NCI-H2171 treated with DMSO at 0.1 percent for 48 hours (cell line): ENCODE results near the gene EPHA8.

Experiments
- DNase-seq: peaks from one replicate; lab custom pipeline; 2025; lab: John Stamatoyannopoulos, UW

The EPHA8 gene

GRCh38 chr1:22536506-22536905 is 26.8 kb upstream of the EPHA8 start:
- no peak for DNase-seq

- DNase-seq: no peak
Measured at GRCh38 chr1:22537441-22538139, 25.7 kb upstream of the EPHA8 start.

DNA sequence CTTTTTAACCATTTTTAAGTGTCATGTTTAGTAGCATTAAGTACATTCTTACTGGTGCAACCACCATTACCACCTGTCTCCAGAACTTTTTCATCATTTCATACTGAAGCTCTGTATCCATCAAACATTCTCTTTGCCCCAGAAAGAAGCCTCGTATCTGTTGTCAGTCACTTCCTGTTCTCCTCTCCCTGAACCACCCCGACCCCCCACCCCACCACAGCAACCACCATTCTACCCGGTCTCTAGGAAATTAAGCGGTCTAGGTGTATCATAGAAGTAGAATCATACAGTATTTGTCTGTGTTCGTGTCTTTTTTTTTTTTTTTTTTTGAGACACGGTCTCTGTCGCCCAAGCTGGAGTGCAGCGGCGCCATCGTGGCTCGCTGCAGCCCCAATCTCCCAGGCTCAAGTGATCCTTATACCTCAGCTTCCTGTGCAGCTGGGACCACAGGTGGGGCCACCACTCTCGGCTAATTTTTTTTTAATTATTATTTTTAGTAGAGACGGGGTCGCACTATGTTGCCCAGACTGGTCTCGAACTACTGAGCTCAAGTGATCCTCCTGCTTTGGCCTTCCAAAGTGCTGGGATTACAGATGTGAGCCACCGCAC is 23.7 kb upstream of the EPHA8 start:
- no peak for DNase-seq

DNA sequence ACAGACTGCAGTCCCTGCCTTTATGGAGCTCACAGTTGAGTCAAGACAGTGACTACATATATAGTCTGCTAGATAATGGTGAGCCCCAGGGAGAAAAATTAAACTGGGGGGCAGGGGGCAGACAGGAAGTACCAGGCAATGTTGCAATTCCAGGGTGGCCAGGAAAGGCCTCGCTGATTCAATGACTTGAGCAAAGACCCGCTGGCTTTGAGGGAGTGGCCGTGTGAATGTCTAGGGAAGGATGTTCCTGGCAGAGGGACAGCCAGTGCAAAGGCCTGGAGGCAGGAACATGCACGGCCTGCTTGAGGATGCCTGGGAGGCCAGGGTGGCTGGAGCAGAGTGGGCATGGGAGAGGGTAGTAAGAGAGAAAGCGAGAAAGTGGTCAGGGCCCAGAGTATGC is 23.0 kb upstream of the EPHA8 start:
- no peak for DNase-seq

DNA sequence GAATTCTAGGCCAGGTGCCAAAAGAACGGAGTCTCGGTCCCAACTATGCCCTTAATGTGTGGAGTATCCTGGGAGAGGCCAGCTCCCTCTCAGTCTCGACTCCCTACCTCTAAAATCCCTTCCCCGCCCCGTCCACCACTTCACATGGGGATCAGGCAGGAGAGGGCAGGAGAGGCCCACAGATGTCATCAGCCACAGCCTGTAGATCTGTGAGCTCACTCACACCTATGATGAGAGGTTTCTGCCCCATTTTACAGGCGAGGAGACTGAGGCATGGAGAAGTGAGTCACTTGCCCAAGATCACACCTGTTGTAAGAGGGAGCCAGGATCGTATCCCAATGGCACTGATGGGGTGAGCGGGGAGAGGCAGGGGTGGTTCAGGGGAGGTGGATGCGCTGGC is 20.4 kb upstream of the EPHA8 start:
- DNase-seq: no peak

GRCh38 chr1:22543679-22544078 is 19.6 kb upstream of the EPHA8 start:
- DNase-seq: no peak

DNA sequence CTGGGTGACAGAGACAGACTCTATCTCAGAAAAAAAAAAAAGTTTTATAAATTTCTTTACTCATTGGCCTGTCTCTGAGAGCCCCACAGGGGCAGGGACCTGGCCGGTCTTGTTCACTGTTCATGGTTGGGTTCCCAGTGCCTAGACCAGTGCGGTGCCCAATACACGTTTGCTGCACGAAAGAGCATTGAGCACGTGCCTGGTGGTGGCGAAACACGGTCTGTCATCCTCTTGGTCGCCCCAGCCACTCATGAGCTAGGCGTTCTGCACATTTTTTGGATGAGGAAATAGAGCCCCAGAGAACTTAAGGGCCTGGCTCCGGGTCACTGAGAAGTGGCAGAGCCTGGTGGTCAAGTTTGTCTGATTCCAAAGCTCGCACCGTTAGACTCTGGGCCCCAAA is 18.7 kb upstream of the EPHA8 start:
- no peak for DNase-seq

GRCh38 chr1:22545141-22545540 is 18.1 kb upstream of the EPHA8 start:
- DNase-seq: no peak

GRCh38 chr1:22547186-22547817 is 16.0 kb upstream of the EPHA8 start:
- no peak for DNase-seq

DNA sequence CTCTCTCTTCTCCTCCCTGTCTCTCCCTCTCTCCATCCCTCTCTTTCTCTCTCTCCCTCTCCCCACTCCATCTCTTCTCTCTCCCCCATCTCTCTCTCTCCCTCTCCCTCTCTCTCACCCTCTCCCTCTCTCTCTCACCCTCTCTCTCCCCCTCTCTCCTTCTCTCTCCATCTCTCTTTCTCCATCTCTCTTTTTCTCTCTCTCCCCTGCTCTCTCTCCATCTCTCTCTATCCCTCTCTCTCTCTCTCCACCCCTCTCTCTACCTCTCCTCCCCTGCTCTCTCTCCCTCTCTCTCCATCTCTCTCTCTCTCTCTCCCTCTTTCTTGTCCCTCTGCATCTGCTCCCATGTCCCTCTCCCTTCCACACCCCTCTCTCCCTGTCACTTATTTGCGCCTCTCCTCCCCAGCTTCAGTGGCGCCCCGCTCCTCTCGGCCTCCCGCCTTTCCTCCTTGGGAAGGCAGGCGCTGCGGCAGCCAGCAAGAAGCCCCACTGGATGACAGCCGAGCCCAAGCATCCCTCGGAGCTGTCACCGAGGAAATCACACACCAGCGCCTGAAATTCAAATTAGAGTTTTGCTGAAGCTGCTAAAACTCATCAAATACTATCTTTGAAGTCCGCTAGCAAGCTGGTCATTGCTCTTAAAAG is 15.3 kb upstream of the EPHA8 start:
- no peak for DNase-seq

GRCh38 chr1:22550021-22550420 is 13.3 kb upstream of the EPHA8 start:
- DNase-seq: no peak

- no peak for DNase-seq
Measured at GRCh38 chr1:22551591-22551990, 11.7 kb upstream of the EPHA8 start.

DNA sequence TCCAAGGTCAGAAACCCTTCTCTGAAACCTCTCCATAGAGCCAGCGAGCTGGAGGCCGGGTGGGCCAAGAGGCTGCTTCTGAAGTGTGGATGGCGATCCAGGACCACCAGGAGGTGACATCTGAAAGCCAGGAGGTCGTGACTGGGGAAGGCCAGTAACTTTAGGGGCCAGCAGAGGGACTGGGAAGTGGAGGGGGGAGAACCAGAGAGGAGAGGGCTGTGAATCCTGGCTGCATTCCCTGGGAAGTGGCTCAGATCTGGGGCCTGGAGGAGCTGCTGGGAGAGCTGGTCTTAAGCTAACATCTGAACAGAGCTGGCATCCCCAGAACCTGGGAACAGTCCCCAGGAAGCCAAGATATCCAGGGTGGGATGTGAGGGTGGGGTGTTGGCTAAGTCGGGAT is 11.3 kb upstream of the EPHA8 start:
- no peak for DNase-seq

- no peak for DNase-seq
Measured at GRCh38 chr1:22553104-22553880, 10.0 kb upstream of the EPHA8 start.

- no peak for DNase-seq
Measured at GRCh38 chr1:22553991-22554522, 9.2 kb upstream of the EPHA8 start.

DNA sequence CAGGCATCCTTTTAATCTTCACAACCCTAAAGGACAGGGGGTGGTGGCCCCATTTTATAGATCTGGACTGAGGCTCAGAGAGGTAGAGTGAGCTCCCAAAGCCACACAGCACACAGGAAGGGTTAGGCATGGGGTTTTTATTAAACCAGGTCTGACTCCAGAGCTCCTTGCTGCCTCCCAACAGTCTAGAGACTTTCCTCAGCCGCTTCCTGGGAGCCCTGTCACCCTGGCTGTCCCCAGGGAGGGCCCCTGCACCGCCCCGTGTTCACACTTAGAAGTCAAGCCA is 8.0 kb upstream of the EPHA8 start:
- DNase-seq: no peak

DNA sequence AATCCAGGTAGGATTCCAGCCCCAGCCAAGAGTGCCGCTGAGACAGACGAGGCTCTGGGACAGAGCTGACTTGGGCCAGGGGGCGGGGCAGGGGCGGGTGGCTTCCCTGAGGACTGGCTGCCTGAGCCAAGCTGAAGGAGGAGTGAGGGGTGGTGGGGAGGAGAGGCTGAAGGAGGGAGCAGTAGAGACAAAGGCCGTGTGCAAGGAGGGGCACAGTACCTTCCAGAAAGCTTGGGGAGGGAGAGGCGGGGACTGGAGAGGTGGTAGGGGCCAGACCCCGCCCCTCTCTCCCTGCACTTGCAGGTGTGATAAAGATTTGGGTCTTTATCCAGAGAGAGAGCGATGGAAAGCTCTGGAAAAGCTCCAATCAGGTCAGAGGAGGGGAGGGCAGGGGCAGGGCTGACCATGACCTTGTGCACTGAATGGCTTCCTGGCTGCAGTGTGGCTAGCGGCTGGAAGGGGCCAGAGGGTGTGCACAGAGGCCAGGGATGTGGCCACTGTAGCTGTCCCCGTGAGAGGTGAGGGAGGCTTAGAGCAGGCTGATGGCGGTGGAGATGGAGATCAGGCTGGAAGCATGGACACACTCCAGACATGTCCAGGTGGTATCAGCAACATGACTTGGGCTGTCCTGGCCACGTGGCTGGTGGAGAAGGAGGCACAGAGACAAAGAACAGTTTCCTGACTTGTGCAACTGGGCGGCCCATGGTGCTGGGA is 6.7 kb upstream of the EPHA8 start:
- no peak for DNase-seq

- DNase-seq: no peak
Measured at GRCh38 chr1:22557341-22557950, 5.8 kb upstream of the EPHA8 start.

- no peak for DNase-seq
Measured at GRCh38 chr1:22563671-22564602, 648 bp downstream of the EPHA8 start.

- DNase-seq: no peak
Measured at GRCh38 chr1:22566161-22566560, 2.9 kb downstream of the EPHA8 start.
